Stimulated activated CD4-positive, alpha-beta T cell treated with anti-CD3 and anti-CD28 coated beads, Interleukin-1b, Interleukin-23, amount 100 ng/mL, for 48 hours (primary cell): ENCODE results near the gene CCM2L.
"Not testable (repeated sequence)": the region's sequence is repeated elsewhere in the genome, so short reads cannot be mapped to it uniquely, and the experiment has no call there.

Source experiments
- DNase-seq: peaks from one replicate; pipeline ENCODE4 v3.0.0-alpha.2; 2020

CCM2L gene

DNA sequence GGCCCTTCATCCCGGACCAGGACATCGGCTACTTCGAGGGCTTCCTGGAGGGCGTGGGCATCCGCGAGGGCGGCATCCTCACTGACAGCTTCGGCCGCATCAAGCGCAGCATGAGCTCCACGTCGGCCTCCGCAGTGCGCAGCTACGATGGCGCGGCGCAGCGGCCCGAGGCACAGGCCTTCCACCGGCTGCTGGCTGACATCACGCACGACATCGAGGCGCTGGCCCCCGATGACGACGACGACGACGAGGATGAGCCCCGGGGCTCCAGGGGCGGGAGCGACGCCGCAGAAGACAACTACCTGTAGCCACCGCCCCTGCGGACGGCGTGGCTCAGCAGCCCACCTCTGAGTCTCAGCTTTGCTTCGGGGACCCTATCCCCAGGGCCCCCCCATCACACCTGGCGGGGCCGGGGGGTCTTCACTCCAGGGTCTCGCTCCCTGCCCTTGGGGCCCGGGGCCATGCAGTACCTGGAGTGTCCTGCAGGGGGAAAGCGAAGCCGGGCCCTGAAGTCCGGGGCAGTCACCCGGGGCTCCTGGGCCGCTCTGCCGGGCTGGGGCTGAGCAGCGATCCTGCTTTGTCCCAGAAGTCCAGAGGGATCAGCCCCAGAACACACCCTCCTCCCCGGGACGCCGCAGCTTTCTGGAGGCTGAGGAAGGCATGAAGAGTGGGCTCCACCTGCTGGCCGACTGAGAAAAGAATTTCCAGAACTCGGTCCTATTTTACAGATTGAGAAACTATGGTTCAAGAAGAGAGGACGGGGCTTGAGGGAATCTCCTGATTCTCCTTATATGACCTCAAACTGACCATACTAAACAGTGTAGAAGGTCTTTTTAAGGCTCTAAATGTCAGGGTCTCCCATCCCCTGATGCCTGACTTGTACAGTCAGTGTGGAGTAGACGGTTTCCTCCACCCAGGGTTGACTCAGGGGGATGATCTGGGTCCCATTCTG lies 21.0 kb downstream of the CCM2L start:
- peak; percentile 37 for DNase-seq

DNA sequence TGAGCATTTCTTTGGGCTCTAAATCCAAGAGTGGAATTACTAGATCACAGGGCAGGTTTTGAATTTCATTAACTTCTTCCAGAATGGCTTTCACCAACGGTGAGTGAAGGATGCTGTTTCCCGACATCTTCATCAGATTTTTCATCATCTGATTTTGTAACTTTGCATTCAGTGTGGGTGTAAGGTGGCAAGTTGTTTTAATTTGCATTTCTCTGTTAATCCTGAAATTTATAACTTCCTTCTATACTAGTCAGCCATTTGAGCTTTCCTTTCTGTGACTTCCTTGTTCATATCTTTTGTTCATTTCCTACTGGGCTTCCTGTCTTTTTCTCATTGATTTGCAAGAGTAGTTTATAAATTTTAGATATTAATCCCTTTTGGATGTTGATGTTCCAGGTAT lies 23.1 kb downstream of the CCM2L start:
- DNase-seq: no peak

GRCh38 chr20:32033721-32034120 lies 23.5 kb downstream of the CCM2L start:
- DNase-seq: not testable (repeated sequence)

- no peak for DNase-seq
Observed at GRCh38 chr20:32034581-32035425, 24.6 kb downstream of the CCM2L start.

GRCh38 chr20:32035426-32035779 lies 25.2 kb downstream of the CCM2L start:
- no peak for DNase-seq

DNA sequence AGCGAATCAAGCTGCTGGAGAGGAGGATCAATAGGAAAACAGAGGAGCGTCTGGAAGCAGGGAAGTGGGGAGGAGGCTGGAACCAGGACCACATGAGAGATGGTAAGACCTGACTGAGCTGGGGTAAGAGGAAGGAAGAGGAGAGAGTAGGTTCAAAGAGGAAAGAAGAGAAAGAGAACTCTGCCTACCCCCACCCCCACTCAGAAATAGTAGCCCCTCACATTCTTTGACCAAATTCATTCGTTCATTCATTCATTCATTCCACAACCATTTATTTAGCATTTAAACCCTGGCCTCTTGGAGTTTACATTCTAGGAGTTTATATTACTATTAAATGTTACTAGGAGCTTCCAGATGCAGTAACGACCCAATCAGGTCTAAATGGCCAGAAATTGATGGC lies 26.0 kb downstream of the CCM2L start:
- DNase-seq: no peak

DNA sequence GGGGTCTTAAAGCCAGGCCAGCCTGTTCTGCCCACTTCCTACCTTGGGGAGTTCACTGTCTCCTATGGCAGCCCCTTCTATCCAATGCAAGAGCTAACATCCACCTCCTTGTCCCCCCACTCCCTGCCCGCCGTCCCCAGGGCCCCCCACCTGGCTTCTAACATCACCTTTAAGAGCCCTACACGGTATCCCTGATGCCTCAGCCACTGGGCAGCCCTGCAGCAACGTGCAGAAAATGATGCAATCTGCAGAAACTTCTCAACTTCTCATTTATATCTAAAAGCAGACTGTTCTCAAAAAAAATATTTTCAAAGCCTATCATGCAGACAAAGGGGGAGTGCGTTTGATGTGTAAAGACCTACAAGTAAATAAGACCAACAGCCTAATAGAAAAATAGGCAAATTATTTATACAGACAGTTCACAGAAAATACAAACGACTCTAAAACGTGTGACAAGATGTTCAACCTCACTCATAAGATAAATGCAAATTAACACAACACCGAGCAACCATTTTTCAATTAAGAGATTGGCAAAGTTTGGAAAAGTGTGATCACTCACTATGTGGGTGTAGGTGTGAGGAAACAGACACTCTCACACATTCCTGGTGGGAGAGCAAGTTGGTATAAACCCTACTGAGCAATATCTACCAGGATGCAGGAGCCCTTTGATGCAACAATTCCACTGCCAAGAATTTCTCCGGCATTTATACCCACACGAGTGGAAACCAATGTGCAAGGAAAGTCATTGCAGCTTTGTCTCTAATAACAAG lies 26.7 kb downstream of the CCM2L start:
- no peak for DNase-seq

DNA sequence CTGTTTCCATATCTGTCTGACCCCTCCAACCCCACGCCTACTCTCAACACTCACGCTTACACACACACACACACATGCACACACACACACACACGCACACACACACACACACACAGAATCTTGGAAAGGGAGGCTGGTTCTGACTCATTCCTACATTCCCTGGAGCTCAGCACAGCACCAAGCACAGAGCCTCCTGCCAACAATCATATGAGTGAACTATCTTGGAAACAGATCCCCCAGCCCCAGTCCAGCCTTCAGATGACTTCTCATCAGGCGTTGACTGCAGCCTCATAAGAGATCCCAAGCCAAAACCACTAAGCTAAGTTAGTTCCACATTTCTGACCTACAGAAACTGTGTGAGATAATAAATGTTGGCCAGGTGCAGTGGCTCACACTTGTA lies 27.7 kb downstream of the CCM2L start:
- no peak for DNase-seq

GRCh38 chr20:32040142-32040953 lies 30.1 kb downstream of the CCM2L start:
- DNase-seq: no peak

DNA sequence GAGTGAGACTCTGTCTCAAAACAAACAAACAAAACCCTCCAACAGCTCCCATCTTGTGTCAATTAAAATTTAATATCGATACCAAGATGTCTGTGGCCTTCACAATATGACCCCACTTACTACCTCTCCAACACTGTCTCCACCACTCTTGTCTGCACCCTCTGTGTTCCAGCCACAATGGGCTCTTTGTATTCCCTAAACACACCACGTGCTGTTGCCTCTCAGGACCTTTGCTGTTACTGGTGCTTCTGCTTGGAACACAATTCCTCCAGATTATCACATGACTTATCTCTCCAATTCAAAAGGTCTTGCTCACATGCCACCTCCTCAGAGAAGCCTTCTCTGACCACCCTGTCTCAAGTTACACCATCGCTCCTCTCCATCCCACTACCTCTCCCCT lies 35.8 kb downstream of the CCM2L start:
- DNase-seq: no peak

DNA sequence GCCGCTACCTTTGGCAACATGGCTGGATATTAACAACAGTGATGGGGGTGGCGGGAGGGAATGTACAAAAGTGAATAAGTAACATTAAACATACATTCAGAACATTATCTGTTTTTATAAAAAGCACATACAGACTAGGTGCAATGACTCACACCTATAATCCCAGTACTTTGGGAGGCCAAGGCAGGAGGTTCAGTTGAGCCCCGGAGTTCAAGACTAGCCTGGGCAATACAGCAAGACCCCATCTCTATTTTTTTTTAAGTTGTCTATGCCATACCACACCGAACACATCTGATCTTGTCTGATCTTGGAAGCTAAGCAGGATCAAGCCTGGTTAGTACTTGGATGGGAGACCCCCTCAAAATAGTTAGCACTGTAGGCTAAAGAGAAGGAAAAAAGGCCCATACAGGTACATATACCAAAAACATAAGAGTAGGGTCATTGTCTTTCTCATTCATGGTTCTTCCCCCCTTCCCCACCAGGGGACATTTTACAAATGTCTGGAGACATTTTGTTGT lies 40.1 kb downstream of the CCM2L start:
- no peak for DNase-seq

GRCh38 chr20:32050851-32051556 lies 40.8 kb downstream of the CCM2L start:
- DNase-seq: no peak

GRCh38 chr20:32051720-32052089 lies 41.5 kb downstream of the CCM2L start:
- DNase-seq: no peak

GRCh38 chr20:32052090-32052777 lies 42.0 kb downstream of the CCM2L start, which contains the start of gene HCK:
Gene HCK, plus strand, starts transcription at chr20:32052242.
- no peak for DNase-seq

DNA sequence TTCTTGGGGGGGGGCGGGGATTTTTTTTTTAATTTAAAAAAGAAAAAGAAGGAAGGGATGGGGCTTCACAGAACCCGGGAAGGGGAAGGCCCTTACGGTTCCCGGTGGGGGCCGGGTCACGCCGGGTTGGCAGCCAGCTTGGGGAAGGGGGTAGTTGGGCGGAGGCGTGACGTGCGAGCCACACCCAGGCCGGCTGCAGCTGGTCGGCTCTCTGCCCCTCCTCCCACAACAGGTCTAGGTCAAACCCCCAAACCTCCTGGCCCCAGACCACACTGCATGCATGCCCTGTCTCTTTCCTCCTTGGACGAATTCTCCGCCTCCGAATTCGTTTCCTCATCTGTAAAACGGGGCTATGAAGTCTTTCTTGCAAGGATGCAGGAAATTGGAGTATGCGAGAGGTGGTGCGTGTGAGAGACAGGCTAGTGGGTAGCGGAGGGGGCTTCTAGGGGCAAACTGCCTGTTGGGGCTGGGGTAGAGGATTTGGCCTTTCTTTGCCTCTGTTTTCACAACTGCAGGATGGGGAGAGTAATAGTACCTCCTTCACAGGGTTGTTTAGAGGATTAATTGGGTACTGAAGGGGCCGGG lies 42.6 kb downstream of the CCM2L start:
- no peak for DNase-seq

DNA sequence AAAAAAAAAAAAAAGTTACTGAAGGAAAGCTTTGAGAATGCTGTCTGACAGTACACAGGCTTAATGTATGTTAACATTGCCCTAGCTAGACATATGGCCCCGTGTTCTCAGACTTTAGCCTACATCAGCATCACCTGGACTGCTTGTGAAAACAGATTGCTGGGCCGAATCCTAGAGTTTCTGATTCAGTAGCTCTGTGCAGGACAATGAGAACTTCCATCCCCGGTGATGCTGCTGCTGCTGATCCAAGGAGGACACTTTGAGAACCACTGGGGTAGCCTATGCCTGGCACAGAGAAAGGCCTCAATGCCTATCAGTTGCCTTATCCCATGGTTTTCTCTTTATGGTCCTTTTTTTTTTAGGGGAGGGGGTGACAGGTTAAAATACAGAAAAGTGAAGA lies 43.4 kb downstream of the CCM2L start:
- no peak for DNase-seq

DNA sequence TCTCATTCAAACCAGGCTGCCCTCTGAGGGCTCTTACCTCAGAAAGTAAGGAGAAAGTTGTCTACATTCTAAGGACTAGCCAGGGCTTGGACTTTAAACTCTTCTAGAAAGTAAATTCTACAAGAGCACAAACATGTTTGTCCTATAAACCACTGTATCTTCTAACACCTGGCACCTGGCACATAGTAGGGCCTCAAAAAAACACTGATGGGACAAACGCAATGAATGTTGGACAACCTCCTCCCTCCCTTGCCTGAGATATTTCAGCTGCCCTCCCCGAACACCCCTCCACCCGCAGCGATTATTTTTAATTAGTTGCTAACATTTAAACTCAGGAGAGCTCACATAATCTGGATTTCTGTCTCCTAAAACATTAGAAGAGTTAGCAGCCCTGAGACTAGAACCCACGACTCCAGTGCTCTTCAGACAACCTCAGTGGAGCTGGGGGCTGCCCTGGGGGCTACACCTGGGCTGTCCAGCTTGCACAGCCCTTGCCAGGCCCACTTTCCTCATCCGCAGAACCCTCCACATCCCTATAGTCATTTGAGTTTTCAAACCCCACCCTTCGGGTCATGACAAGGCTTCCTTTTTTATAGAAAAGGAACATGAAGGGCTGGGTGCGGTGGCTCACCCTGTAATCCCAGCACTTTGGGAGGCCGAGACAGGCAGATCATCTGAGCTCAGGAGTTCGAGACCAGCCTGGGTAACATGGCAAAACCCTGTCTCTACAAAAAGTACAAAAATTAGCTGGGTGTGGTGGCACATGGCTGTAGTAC lies 46.7 kb downstream of the CCM2L start:
- no peak for DNase-seq

GRCh38 chr20:32057656-32058184 lies 47.5 kb downstream of the CCM2L start:
- DNase-seq: no peak

DNA sequence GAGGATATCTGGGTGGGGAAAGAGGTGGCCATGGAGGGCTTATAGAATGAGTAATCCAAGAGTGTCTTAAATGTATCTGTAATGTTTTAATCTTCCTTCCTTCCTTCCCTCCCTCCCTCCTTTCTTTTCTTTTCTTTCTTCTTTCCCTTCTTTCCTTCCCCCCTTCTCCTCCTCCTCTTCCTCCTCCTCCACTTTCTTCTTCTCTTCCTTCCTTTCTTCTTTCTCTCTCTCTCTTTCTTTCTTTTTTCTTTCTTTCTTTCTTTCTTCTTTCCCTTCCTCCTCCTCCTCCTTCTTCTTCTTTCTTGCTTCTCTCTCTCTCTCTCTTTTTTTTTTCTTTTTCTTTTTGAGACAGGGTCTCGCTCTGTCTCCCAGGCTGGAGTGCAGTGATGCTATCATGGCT lies 49.0 kb downstream of the CCM2L start:
- no peak for DNase-seq
